K562 (cell line): ENCODE measurements around the gene CALU. TPM values are rescaled to one million over a fixed set of nuclear protein-coding genes. Genes with fewer than 3 reads are reported as not detected.

ENCODE experiments used
- ARID3B ChIP-seq: fragments of 250-450 bp; sonication (Bioruptor Pico); IDR thresholded peaks from 2 replicates; pipeline ENCODE4 v1.4.0; 2020; ENCODE audit warnings: borderline replicate concordance
- CBFB ChIP-seq: sonication (generic); formaldehyde crosslinking; IDR thresholded peaks from 2 replicates; pipeline ENCODE4 v1.4.0; 2020; ENCODE audit warnings: mild to moderate bottlenecking, missing genetic modification reagents
- CBX8 ChIP-seq: fragments of 200-600 bp; sonication (generic); IDR thresholded peaks from 2 replicates; pipeline ENCODE4 v1.6.1; 2012; ENCODE audit warnings: borderline replicate concordance, mixed run types, low read depth, mild to moderate bottlenecking, moderate library complexity, mixed read lengths, low read length, control low read depth, inconsistent platforms; ENCODE audit not compliant: poor library complexity, severe bottlenecking; ENCODE audit errors: extremely low read depth
- CXXC5 ChIP-seq: fragments of 250-450 bp; sonication (Bioruptor Pico); IDR thresholded peaks from 2 replicates; pipeline ENCODE4 v1.8.0; 2022; ENCODE audit warnings: inconsistent platforms, mild to moderate bottlenecking, moderate library complexity
- ETV5 ChIP-seq: sonication (generic); formaldehyde crosslinking; IDR thresholded peaks from 2 replicates; pipeline ENCODE4 v1.4.0; 2020; ENCODE audit warnings: low read depth, mild to moderate bottlenecking, missing genetic modification reagents
- GABPB2 ChIP-seq: fragments of 250-450 bp; sonication (Bioruptor Pico); conservative IDR thresholded peaks from 2 replicates; pipeline ENCODE4 v1.5.1; 2021; ENCODE audit warnings: mild to moderate bottlenecking
- MCM3 ChIP-seq: fragments of 450-650 bp; IDR thresholded peaks from 2 replicates; pipeline ENCODE4 v1.6.1; 2016
- MEIS2 ChIP-seq: fragments of 450-650 bp; IDR thresholded peaks from 2 replicates; pipeline ENCODE4 v1.6.1; 2014; ENCODE audit warnings: mild to moderate bottlenecking; ENCODE audit not compliant: partially characterized antibody
- NR2F6 ChIP-seq: fragments of 450-650 bp; formaldehyde crosslinking; IDR thresholded peaks from 2 replicates; pipeline ENCODE4 v1.4.0; 2020; ENCODE audit warnings: mild to moderate bottlenecking
- NRF1 ChIP-seq, 2 experiments: fragments of 450-650 bp; IDR thresholded peaks in 1 of 2; conservative IDR thresholded peaks in 1 of 2; 2 replicates each; pipeline ENCODE4 v1.6.1; 2014; ENCODE audit warnings: mild to moderate bottlenecking in 2 of 2
- SLC30A9 ChIP-seq: fragments of 250-450 bp; sonication (Bioruptor Pico); IDR thresholded peaks from 2 replicates; pipeline ENCODE4 v1.8.0; 2022; ENCODE audit warnings: mild to moderate bottlenecking, moderate library complexity
- SRSF3 ChIP-seq: fragments of 200-400 bp; formaldehyde crosslinking; IDR thresholded peaks from 2 replicates; pipeline ENCODE4 v1.6.1; 2016; ENCODE audit warnings: mild to moderate bottlenecking, low read length, moderate library complexity; ENCODE audit not compliant: insufficient read depth
- ZFP91 ChIP-seq: sonication (generic); formaldehyde crosslinking; IDR thresholded peaks from 2 replicates; pipeline ENCODE4 v1.8.0; 2022; ENCODE audit warnings: mild to moderate bottlenecking, missing genetic modification reagents
- ZNF41 ChIP-seq: fragments of 250-450 bp; sonication (Bioruptor Pico); conservative IDR thresholded peaks from 2 replicates; pipeline ENCODE4 v1.4.0; 2020; ENCODE audit warnings: mild to moderate bottlenecking
- ZNF75A ChIP-seq: fragments of 450-650 bp; formaldehyde crosslinking; IDR thresholded peaks from 2 replicates; pipeline ENCODE4 v1.4.0; 2020; ENCODE audit warnings: mild to moderate bottlenecking
- polyA plus RNA-seq, 8 experiments: library from polyadenylated mRNA; depleted of rRNA in 4 of 8; stranded (reverse) in 5 of 8; unstranded in 3 of 8; fragments of >200 nt; fragmentation: Nextera tagmentation in 2 of 8; fragmentation: Illumina TruSeq in 1 of 8; extraction: Ambion mirVana in 2 of 8; extraction: Trizol in 1 of 8; gene quantifications; 2 replicates each; pipeline versions ENCODE4 v1.2.1 to v1.2.3, GENCODE V29; 2011 to 2014; ENCODE audit warnings: inconsistent platforms in 1 of 8, missing spikeins in 1 of 8
- total RNA-seq, 7 experiments: library from RNA; depleted of rRNA in 6 of 7; stranded (reverse); fragments of >200 nt in 6 of 7; fragmentation: Illumina TruSeq in 2 of 7; extraction: Trizol in 2 of 7; gene quantifications; 2 replicates each; pipeline versions ENCODE4 v1.2.1 to v1.2.3, GENCODE V29; 2011 to 2021; ENCODE audit warnings: low replicate concordance in 1 of 7
- TF ChIP-seq, protein P1 (sequence below): fragments of 200-400 bp; formaldehyde crosslinking; IDR thresholded peaks from 2 replicates; pipeline ENCODE4 v1.6.1; 2017; ENCODE audit warnings: mild to moderate bottlenecking, low read depth, low read length, moderate library complexity
- TF ChIP-seq, protein P2 (sequence below): fragments of 450-650 bp; IDR thresholded peaks from 2 replicates; pipeline ENCODE4 v1.6.1; 2017; ENCODE audit warnings: antibody characterized with exemption, mild to moderate bottlenecking

CALU gene
- total and polyA plus RNA-seq, 9 of the 15 experiments (the other 6 are each of a cell fraction or from before 2014, with no cell fraction given), result 166 to 286 (median 215) TPM

DNA sequence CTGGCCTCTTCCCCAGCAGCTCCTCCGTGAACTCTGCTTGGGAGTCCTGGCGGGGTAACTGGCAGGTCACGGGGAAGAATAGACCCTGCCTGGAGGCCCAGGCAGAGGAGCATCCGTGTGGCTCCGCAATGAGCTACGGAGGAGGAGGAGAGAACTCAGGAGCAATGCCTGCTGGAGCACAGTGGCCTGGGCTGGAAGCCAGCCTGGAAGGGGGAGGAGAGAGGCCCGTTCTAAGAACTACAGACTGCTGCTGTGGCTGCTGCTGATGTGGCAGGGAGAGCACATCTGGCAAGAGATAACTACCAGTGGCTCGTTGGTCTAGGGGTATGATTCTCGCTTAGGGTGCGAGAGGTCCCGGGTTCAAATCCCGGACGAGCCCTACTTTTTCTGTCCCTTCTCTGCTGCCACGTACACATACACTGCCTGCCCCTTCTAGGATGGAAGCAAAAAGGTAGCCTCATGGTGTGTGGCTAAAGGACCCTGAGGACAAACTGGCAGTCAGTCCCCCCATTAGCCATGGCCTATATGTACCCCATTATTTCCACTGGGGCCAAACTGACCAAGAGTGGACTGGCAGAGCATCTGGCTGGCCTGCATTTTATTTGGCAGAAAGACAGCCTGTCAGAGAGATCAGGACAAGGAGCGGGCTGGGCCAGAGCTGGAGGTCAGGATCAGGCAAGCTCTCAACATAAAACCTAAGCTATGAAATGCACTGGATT is 44.1 kb downstream of the CALU start (continued):
- TF ChIP-seq ARID3B, result 0 out of 2 replicates have a peak, but pooled peaks have one; percentile 46
- TF ChIP-seq ZNF75A (CRISPR knock-in tag), result no peak
- TF ChIP-seq ZFP91 (CRISPR knock-in tag), result no peak
- no peak for TF ChIP-seq CBFB (CRISPR knock-in tag)
- no peak for TF ChIP-seq CBX8
- TF ChIP-seq MEIS2, result no peak
- TF ChIP-seq, protein P1, sequence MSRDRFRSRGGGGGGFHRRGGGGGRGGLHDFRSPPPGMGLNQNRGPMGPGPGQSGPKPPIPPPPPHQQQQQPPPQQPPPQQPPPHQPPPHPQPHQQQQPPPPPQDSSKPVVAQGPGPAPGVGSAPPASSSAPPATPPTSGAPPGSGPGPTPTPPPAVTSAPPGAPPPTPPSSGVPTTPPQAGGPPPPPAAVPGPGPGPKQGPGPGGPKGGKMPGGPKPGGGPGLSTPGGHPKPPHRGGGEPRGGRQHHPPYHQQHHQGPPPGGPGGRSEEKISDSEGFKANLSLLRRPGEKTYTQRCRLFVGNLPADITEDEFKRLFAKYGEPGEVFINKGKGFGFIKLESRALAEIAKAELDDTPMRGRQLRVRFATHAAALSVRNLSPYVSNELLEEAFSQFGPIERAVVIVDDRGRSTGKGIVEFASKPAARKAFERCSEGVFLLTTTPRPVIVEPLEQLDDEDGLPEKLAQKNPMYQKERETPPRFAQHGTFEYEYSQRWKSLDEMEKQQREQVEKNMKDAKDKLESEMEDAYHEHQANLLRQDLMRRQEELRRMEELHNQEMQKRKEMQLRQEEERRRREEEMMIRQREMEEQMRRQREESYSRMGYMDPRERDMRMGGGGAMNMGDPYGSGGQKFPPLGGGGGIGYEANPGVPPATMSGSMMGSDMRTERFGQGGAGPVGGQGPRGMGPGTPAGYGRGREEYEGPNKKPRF, result no peak
- TF ChIP-seq GABPB2 (CRISPR knock-in tag), result no peak; the same call in 1 of the 2 replicates
- TF ChIP-seq SRSF3, result no peak
- TF ChIP-seq, protein P2, sequence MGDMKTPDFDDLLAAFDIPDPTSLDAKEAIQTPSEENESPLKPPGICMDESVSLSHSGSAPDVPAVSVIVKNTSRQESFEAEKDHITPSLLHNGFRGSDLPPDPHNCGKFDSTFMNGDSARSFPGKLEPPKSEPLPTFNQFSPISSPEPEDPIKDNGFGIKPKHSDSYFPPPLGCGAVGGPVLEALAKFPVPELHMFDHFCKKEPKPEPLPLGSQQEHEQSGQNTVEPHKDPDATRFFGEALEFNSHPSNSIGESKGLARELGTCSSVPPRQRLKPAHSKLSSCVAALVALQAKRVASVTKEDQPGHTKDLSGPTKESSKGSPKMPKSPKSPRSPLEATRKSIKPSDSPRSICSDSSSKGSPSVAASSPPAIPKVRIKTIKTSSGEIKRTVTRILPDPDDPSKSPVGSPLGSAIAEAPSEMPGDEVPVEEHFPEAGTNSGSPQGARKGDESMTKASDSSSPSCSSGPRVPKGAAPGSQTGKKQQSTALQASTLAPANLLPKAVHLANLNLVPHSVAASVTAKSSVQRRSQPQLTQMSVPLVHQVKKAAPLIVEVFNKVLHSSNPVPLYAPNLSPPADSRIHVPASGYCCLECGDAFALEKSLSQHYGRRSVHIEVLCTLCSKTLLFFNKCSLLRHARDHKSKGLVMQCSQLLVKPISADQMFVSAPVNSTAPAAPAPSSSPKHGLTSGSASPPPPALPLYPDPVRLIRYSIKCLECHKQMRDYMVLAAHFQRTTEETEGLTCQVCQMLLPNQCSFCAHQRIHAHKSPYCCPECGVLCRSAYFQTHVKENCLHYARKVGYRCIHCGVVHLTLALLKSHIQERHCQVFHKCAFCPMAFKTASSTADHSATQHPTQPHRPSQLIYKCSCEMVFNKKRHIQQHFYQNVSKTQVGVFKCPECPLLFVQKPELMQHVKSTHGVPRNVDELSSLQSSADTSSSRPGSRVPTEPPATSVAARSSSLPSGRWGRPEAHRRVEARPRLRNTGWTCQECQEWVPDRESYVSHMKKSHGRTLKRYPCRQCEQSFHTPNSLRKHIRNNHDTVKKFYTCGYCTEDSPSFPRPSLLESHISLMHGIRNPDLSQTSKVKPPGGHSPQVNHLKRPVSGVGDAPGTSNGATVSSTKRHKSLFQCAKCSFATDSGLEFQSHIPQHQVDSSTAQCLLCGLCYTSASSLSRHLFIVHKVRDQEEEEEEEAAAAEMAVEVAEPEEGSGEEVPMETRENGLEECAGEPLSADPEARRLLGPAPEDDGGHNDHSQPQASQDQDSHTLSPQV, result peak; percentile 97
- no peak for TF ChIP-seq SLC30A9
- peak; percentile 56; the same call in 1 of the 2 replicates for TF ChIP-seq ETV5
- TF ChIP-seq NR2F6 (CRISPR knock-in tag), result no peak
- 0 out of 2 replicates have a peak, but pooled peaks have one; percentile 19 for TF ChIP-seq ZNF41 (CRISPR knock-in tag)
- peak; percentile 79 for TF ChIP-seq CXXC5 (CRISPR knock-in tag)
- no peak for TF ChIP-seq MCM3
- TF ChIP-seq NRF1 (conservative IDR thresholded peaks at IDR 0.05 in 1 of 2, IDR thresholded peaks at IDR 0.05 in 1 of 2), result peak; percentile 26 to 32; a peak in 3 of 4 replicates
